ENCODE measurements around the gene PIK3R5.

Gene PIK3R5

DNA sequence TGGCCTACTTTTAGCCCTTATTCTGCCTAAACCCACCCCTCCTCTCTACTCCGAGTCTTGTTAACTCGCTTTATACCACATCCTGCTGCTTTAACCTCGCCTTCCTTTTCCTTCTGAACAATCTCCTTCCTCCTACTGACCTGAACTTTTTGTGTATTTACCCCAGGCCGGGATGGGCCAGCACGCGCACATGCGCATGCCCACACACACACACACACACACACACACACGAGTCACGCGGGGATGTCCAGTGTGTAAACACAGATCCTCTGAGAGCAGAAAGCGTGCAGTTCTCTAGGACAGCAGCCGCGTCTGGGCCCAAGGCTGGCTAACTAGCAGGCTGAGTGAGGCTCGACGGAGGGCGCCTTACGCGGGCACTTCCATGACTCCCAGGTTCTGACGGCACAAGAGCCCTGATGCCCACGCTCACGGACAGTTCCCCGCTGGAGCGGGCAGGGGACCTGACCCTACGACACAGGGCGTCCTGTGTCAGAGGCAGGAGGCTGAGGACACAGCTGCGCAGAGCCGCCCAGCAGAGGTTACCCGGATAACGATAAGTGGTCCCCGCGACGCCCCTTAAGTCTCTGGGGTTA lies 610 bp downstream of the PIK3R5 start:
- no peak for TF ChIP-seq GATA2 (IDR thresholded peaks at IDR 0.05; ENCODE audit: low read depth, low read length)

DNA sequence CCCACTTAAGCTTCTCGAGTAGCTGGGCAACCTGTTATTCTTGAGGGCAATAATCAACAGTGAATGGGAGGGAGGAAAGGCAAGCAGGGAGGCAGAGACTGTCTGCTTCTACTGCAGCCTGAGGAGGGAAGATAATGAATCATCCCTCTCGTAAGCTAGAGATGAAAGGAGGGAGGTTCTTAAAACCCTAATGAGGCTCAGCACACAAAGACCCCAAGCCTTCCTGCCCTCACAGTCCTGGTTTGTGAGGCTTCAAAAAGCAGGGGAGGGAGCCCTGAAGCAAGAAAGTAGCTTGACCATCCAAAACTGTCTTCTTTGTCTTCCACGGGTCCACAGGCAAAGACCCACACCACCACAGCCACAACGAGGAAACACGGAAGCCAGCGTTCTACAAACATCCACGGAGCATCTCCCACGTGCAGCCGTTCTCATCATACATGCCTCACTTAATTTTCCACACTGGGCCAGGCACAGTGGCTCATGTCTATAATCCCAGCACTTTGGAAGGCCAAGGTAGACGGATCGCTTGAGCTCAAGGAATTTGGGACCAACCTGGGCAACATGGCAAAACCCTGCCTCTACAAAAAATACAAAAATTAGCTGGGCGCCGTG lies 1.8 kb downstream of the PIK3R5 start:
- TF ChIP-seq GATA3 (IDR thresholded peaks at IDR 0.05; ENCODE audit: low read depth, low read length), result no peak
- no peak for TF ChIP-seq GATA2 (IDR thresholded peaks at IDR 0.05; ENCODE audit: low read depth, low read length)

DNA sequence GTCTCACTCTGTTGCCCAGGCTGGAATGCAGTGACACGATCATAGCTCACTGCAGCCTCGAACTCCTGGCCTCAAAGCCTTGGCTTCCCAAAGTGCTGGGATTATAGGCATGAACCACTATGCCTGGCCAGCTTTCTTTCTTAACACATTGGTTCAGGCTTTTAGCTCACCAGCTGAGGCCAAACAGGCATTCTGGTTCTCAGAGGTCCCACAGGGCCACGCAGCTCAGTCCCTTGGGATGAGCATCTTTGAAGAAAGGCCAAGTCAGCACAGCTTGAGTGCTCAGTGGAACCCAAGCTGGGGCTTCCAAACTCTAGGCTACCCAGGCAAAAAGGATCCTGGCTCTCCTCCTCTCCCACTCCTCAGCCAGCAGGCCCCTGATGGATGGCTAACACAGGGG lies 2.5 kb downstream of the PIK3R5 start:
- TF ChIP-seq GATA2 (IDR thresholded peaks at IDR 0.05; ENCODE audit: low read depth, low read length) (no peak), GATA3 (IDR thresholded peaks at IDR 0.05; ENCODE audit: low read depth, low read length) (no peak)

DNA sequence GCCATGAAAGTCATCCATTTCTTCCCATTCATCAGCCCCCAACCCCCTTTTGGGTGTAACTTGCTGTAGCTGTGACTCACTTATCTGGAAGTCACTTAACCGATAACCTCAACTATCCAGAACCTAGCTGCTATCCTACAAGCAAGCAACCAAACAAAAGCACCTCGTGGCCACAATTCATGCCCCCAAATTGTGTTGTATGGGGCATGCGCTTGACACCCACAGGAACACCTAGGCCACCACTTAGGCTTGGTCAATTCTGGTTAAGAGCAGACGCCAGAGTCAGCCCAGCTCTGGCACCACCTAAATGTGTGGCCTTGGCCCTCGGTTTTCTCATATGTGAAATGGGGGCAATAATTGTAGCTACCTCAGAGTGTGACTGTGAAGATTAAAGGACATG lies 3.7 kb downstream of the PIK3R5 start:
- TF ChIP-seq GATA2 (IDR thresholded peaks at IDR 0.05; ENCODE audit: low read depth, low read length) (no peak), GATA3 (IDR thresholded peaks at IDR 0.05; ENCODE audit: low read depth, low read length) (no peak)

DNA sequence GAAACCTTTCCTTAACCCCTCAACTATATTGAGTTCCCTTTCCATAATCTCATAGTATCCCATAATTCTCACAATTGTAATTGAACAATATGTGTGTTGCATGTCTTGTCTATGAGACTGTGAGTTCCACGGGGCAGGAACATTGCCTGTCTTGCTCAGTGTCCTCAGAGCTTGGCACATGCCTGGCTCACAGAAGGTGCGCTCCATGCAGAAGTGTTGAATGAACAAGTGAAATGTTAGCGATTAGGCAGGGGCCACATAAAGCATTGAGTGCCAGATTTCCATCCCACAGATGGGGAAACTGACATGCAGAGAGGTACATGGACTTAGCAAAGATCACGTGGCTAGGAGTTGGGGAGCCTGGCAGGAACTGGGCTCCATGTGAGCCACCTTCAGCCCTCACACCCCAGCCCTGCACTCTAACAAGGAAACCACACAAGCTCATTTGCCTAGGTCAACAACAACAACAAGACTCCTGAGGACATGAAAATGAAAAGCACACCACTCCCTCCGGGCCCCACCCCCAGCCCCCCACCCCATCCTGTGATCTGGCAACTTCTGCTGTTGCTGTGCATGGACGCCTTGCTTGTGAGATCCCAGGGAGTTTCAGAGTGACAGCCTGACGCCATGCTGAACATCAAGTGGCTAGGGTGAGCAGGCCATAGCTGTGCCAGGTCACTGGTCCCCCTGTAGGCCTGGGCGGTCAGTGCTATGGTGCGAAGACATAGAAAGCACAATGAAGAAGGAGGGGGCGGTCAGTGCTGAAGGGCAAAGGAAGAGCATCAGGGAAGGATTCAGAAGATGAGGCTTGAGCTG lies 5.0 kb downstream of the PIK3R5 start:
- TF ChIP-seq GATA2 (IDR thresholded peaks at IDR 0.05; ENCODE audit: low read depth, low read length), result no peak
- no peak for TF ChIP-seq GATA3 (IDR thresholded peaks at IDR 0.05; ENCODE audit: low read depth, low read length)

DNA sequence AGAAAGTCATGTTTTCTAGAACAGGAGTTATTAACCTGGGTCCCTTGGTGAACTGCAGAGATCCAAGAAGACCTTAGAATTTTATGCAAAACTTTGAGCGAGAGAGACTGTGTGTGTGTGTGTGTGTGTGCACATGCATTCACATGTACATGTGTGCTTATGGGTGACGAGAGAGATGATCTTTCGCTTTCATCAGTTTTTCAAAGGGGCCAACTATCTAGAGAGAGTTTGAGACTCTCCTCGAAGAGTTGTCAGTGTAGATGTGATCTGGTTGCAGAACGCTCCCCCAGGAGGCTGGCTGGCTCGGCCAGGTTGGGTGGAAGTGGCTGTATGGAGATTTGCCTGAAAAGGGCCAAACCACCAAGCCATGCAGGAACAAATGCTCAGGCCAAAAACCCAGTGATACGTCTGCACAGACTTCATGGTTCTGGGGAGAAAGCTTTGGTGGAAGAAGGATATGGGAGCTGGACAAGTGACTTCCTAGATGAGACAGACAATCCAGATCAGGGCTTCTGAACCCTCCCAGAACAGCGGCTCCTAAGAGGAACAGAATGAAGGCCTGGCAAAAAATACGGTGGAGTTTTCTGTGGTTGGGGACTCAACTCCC lies 6.1 kb downstream of the PIK3R5 start:
- TF ChIP-seq GATA2 (IDR thresholded peaks at IDR 0.05; ENCODE audit: low read depth, low read length), result no peak
- TF ChIP-seq GATA3 (IDR thresholded peaks at IDR 0.05; ENCODE audit: low read depth, low read length), result no peak

DNA sequence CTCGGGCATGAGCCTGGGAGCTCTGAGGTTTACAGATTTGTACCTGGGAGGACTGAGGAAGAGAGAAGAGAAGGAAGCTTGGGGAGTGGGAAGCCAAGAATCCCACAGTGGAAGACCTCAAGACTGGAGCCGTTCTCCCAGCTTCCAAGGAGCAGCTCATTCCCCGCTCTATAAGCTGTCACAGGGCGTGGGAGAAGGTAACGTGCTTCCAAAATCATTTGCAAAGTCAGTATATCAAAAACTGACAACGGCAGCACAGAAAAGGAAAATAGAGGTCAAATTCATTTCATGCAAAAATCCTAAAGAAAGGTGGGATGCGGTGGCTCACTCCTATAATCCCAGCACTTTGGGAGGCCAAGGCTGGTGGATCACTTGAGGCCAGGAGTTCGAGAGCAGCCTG lies 7.8 kb downstream of the PIK3R5 start:
- no peak for TF ChIP-seq GATA2 (IDR thresholded peaks at IDR 0.05; ENCODE audit: low read depth, low read length)
- TF ChIP-seq GATA3 (IDR thresholded peaks at IDR 0.05; ENCODE audit: low read depth, low read length), result no peak

DNA sequence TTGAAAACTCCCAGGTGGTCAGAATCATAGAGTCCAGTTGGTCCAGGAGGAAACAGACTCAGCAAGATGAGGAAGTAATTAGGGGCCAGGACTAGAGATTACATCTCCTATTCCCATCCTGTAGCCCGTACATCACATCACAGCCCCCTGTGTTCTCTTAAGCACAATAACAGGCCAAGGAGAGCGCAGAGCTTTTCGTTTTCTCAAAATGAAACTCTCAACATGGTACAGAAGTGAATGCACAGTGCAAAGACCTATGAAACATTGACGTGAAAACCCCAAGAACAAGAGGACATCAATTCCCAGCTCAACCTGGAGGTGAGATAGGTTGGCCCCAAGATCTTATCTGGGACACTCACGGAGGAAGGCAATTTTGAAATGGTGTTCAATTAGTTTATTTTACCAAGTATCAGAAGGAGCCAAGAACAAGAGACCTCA lies 9.0 kb downstream of the PIK3R5 start:
- TF ChIP-seq GATA2 (IDR thresholded peaks at IDR 0.05; ENCODE audit: low read depth, low read length) (no peak), GATA3 (IDR thresholded peaks at IDR 0.05; ENCODE audit: low read depth, low read length) (no peak)

DNA sequence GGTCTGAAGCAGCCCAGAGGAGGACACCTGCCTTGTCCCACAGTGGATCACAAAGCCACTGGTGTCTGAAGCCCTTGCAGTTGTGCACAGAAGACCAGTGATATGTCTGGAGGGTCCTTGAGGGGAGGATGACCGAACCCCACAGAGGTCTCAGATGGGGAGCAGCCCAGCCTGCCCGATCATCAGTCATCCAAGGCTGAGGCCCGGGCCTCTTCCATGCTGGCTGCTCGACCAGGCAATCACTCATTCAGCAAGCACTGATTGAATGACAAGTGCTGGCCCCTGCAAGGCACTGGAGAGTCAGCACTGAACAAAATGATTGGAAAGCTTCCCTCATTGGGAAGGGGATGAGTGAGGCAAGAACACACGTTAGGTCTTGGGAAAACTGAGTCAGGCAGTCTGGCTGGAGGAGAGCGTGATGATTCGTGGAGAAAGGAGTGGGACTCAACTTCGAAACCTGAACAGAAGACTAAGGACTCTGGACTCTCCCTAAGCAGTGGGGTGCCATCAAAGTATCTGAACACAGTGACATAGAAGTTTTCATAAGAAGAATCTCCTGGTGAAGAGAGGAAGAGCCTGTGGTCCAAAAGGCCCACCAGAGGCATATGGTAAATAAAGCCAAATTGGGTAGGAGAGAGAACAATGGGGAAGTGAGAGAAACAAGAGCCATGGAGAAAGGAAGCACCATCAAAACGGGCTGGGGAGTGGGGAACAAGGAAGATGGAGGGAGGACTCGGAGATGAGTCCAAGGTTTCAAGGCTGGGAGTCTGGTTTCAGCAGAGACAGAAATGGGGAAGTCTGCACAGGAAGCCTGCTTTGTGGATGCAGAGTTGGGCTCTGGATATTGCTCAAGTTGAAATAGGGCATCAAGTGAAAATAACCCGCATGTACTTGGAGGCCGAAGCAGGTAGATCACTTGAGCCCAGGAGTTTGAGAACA lies 10.2 kb downstream of the PIK3R5 start:
- TF ChIP-seq GATA3 (IDR thresholded peaks at IDR 0.05; ENCODE audit: low read depth, low read length) (no peak), GATA2 (IDR thresholded peaks at IDR 0.05; ENCODE audit: low read depth, low read length) (no peak)

DNA sequence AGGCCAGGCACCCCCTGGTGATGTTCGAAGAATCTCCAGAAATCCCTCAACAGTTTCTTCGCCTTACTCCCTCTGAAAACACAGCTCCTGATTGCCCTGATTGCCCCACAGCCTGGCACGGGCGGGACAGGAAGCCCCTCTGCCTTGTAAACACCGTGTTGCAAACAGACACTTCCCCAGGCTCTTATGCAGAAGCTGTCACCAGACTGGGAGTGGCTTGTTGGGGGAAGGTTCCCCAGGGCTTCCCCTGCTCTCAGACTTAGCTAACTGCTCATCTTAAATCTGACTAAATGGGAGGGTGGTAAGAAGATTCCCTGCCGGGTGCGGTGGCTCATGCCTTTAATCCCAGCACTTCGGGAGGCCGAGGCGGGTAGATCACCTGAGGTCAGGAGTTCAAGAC lies 11.2 kb downstream of the PIK3R5 start:
- TF ChIP-seq GATA2 (IDR thresholded peaks at IDR 0.05; ENCODE audit: low read depth, low read length) (no peak), GATA3 (IDR thresholded peaks at IDR 0.05; ENCODE audit: low read depth, low read length) (no peak)

DNA sequence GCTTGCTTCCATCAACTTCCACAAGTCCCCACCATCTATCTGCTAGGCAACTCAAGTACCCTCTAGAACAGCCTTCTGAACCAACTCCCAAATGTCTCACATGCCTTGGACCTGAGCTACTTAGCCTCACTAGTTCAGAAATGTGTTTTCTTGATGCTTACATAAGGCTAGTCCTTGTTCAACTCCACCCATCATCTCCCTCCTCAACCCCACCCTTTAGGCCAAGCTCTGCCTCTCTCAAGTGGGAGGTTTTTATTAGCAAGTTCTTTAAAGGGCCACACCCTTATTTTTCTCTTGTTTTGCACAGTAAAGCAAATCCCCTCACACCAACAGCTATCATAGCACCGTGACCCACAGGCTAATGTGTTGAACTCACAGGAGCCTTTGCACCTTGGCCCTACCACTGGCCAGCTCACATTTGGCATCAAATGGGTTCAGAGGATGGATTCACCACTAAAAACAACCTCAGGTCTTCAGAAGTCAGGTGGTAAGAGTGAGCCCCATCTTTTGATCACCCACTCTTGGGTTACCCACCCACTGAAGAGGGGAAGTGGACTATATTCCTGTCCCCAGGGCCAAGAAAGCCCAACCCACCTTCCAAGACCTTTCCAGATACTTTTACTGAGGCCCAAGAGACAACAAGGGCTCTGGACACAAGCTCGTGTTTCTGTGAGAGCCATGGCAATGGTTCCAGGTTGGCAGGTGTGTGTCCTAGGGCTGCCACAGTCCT lies 12.2 kb downstream of the PIK3R5 start:
- TF ChIP-seq GATA3 (IDR thresholded peaks at IDR 0.05; ENCODE audit: low read depth, low read length) (no peak), GATA2 (IDR thresholded peaks at IDR 0.05; ENCODE audit: low read depth, low read length) (no peak)

DNA sequence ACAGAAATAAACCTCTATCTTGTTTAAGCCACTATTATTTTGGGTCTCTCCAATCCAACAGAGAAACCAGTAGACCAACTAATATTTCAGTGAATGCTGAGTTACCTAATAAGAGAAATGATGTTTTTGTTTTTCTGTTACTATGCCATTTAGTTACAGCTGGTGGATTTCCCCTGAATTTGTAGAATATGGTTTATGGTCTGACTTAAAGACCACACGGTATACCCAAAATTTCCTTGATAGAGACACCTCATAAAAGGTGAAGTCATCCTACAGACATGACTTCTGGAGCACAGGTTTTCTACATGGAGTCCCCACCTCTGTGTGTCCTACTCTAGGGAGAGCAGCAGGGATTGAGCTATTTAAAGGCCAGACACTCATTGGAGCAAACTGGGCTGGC lies 13.3 kb downstream of the PIK3R5 start:
- TF ChIP-seq GATA3 (IDR thresholded peaks at IDR 0.05; ENCODE audit: low read depth, low read length), result no peak
- no peak for TF ChIP-seq GATA2 (IDR thresholded peaks at IDR 0.05; ENCODE audit: low read depth, low read length)

DNA sequence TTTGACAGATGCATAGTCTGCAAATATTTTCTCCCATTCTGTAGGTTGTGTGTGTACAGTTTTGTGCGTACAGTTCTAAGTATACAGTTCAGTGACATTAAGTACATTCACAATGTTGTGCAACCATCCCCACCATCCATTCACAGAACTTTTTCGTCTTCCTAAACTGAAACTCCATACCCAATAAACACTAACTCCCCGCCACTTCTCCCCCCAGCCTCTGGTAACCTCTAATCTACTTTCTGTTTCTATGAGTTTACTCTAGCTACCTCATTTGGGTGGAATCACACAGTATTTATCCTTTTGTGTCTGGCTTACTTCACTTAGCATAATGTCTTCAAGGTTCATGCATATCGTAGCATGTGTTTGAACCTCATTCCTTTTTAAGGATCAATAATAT lies 14.3 kb downstream of the PIK3R5 start:
- TF ChIP-seq GATA2 (IDR thresholded peaks at IDR 0.05; ENCODE audit: low read depth, low read length) (no peak), GATA3 (IDR thresholded peaks at IDR 0.05; ENCODE audit: low read depth, low read length) (no peak)

Data from SH-SY5Y (cell line).